H1 (cell line): ENCODE results near the gene UBXN1. TPM values are rescaled to one million over a fixed set of nuclear protein-coding genes. Genes with fewer than 3 reads are reported as not detected.

Experiments
- CTCF ChIA-PET: fragments of 300-600 bp; sonication (Branson Sonifier 250); formaldehyde crosslinking; loops from one replicate; lab custom pipeline; 2021; ENCODE audit not compliant: partially characterized antibody; lab: Charles Lee
- POLR2A ChIA-PET: fragments of 300-600 bp; sonication (Branson Sonifier 250); formaldehyde crosslinking; loops from one replicate; lab custom pipeline; 2021; ENCODE audit warnings: inconsistent platforms; ENCODE audit not compliant: partially characterized antibody; lab: Charles Lee
- DNase-seq, 2 experiments: peaks; one replicate each; pipeline versions ENCODE4 v3.0.0 to v3.0.0-alpha.2; 2010 to 2022; ENCODE audit warnings: low spot score in 2 of 2, low read depth in 1 of 2, mixed read lengths in 1 of 2
- FAIRE-seq: peaks from 2 replicates; lab custom pipeline; 2011; peaks lifted over from hg19 to GRCh38; lab: Jason Lieb, UNC
- H2AFZ ChIP-seq: 2 replicates; pipeline ENCODE4 v1.8.1; 2012; ENCODE audit warnings: low read length, inconsistent platforms
- H2AK5ac ChIP-seq: 2 replicates; pipeline ENCODE4 v1.6.1; 2013; ENCODE audit warnings: low read depth, low read length
- H2BK120ac ChIP-seq: replicated peaks from 2 replicates; pipeline ENCODE3; 2013; ENCODE audit warnings: low read depth, low read length, inconsistent platforms
- H2BK12ac ChIP-seq: 2 replicates; pipeline ENCODE4 v1.6.1; 2013; ENCODE audit warnings: low read depth, low read length
- H2BK15ac ChIP-seq: 2 replicates; pipeline ENCODE4 v1.6.1; 2013; ENCODE audit warnings: low read length
- H2BK20ac ChIP-seq: 2 replicates; pipeline ENCODE4 v1.6.1; 2013; ENCODE audit warnings: low read length
- H2BK5ac ChIP-seq: 2 replicates; pipeline ENCODE4 v1.6.1; 2013; ENCODE audit warnings: low read depth, low read length
- H3K14ac ChIP-seq: 2 replicates; pipeline ENCODE4 v1.6.1; 2013; ENCODE audit warnings: inconsistent platforms; ENCODE audit not compliant: insufficient read length
- H3K18ac ChIP-seq: 2 replicates; pipeline ENCODE4 v1.6.1; 2013; ENCODE audit warnings: low read length; ENCODE audit errors: extremely low read depth
- H3K23ac ChIP-seq: 2 replicates; pipeline ENCODE4 v1.6.1; 2013; ENCODE audit warnings: inconsistent platforms; ENCODE audit not compliant: insufficient read length
- H3K23me2 ChIP-seq: 2 replicates; pipeline ENCODE4 v1.6.1; 2013; ENCODE audit warnings: low read depth, low read length
- H3K27ac ChIP-seq: 2 replicates; pipeline ENCODE4 v1.6.1; 2011; ENCODE audit warnings: low read depth, low read length, inconsistent platforms
- H3K27me3 ChIP-seq, 4 experiments: replicated peaks in 1 of 4; 1 replicate in 1 of 4; 2 replicates in 3 of 4; pipeline versions ENCODE4 v1.6.1 to v1.8.1; 2011 to 2013; ENCODE audit warnings: low read length in 3 of 4, mild to moderate bottlenecking in 3 of 4, inconsistent platforms in 2 of 4, mixed read lengths in 2 of 4, moderate library complexity in 1 of 4; ENCODE audit not compliant: control insufficient read depth in 3 of 4, insufficient read depth in 3 of 4; ENCODE audit errors: extremely low read depth in 1 of 4
- H3K36me3 ChIP-seq, 4 experiments: 2 replicates each; pipeline versions ENCODE4 v1.6.1 to v1.8.1; 2011 to 2013; ENCODE audit warnings: mild to moderate bottlenecking in 4 of 4, low read length in 3 of 4, moderate library complexity in 2 of 4, control low read depth in 1 of 4, inconsistent platforms in 1 of 4; ENCODE audit not compliant: insufficient read depth in 4 of 4, control insufficient read depth in 2 of 4
- H3K4ac ChIP-seq: replicated peaks from 2 replicates; pipeline ENCODE3; 2013; ENCODE audit warnings: low read length, low read depth, mixed read lengths, inconsistent platforms; ENCODE audit not compliant: insufficient read length
- H3K4me1 ChIP-seq, 4 experiments: replicated peaks in 1 of 4; 1 replicate in 1 of 4; 2 replicates in 3 of 4; pipeline versions ENCODE4 v1.6.1 to v1.8.1; 2011 to 2013; ENCODE audit warnings: low read length in 3 of 4, inconsistent platforms in 2 of 4, mixed read lengths in 1 of 4; ENCODE audit not compliant: insufficient read depth in 4 of 4, control insufficient read depth in 3 of 4
- H3K4me2 ChIP-seq, 2 experiments: 2 replicates each; pipeline versions ENCODE4 v1.6.1 to v1.8.1; 2011 to 2013; ENCODE audit warnings: low read depth in 2 of 2, low read length in 2 of 2, control low read depth in 1 of 2, inconsistent platforms in 1 of 2, mild to moderate bottlenecking in 1 of 2; ENCODE audit not compliant: insufficient read depth in 1 of 2
- H3K4me3 ChIP-seq, 4 experiments: fragments of 200-600, 300-600 bp in 1 of 4; sonication (generic), shearing (Covaris generic), sonication (Bioruptor Twin) in 1 of 4; 2 replicates each; pipeline versions ENCODE4 v1.5.1 to v1.8.1; 2011 to 2016; ENCODE audit warnings: low read length in 4 of 4, low read depth in 3 of 4, control low read depth in 2 of 4, inconsistent platforms in 2 of 4, mild to moderate bottlenecking in 2 of 4, mixed read lengths in 1 of 4, moderate library complexity in 1 of 4; ENCODE audit not compliant: insufficient read depth in 2 of 4; ENCODE audit errors: extremely low read depth in 1 of 4
- H3K56ac ChIP-seq: replicated peaks from 2 replicates; pipeline ENCODE3; 2013; ENCODE audit warnings: low read depth, mild to moderate bottlenecking, mixed read lengths, low read length, inconsistent platforms; ENCODE audit not compliant: insufficient read length
- H3K79me1 ChIP-seq: 2 replicates; pipeline ENCODE4 v1.6.1; 2013; ENCODE audit warnings: low read depth, low read length, control low read depth
- H3K79me2 ChIP-seq, 2 experiments: 2 replicates each; pipeline versions ENCODE4 v1.6.1 to v1.8.1; 2012 to 2013; ENCODE audit warnings: low read length in 2 of 2, mild to moderate bottlenecking in 2 of 2, inconsistent platforms in 1 of 2; ENCODE audit not compliant: insufficient read depth in 2 of 2, control insufficient read depth in 1 of 2
- H3K9ac ChIP-seq, 4 experiments: replicated peaks in 1 of 4; 1 replicate in 1 of 4; 2 replicates in 3 of 4; pipeline versions ENCODE4 v1.6.1 to v1.8.1; 2011 to 2013; ENCODE audit warnings: low read depth in 3 of 4, low read length in 3 of 4, control low read depth in 2 of 4, mild to moderate bottlenecking in 2 of 4, moderate library complexity in 2 of 4, inconsistent platforms in 1 of 4; ENCODE audit errors: extremely low read depth in 1 of 4
- H3K9me3 ChIP-seq, 2 experiments: 2 replicates each; pipeline versions ENCODE4 v1.6.1 to v1.8.1; 2012 to 2013; ENCODE audit warnings: mild to moderate bottlenecking in 2 of 2, moderate library complexity in 2 of 2, control low read depth in 1 of 2, inconsistent platforms in 1 of 2, low read depth in 1 of 2, low read length in 1 of 2, mixed read lengths in 1 of 2; ENCODE audit not compliant: insufficient read depth in 2 of 2
- H4K20me1 ChIP-seq, 2 experiments: replicated peaks in 1 of 2; 2 replicates each; pipeline versions ENCODE3 to v1.8.1; 2011 to 2013; ENCODE audit warnings: inconsistent platforms in 2 of 2, low read length in 2 of 2, mild to moderate bottlenecking in 1 of 2; ENCODE audit not compliant: insufficient read depth in 2 of 2, control insufficient read depth in 1 of 2
- H4K5ac ChIP-seq: 2 replicates; pipeline ENCODE4 v1.6.1; 2013; ENCODE audit warnings: low read length, low read depth, mixed read lengths, inconsistent platforms; ENCODE audit not compliant: insufficient read length
- H4K8ac ChIP-seq: 2 replicates; pipeline ENCODE4 v1.8.0; 2013; ENCODE audit warnings: mild to moderate bottlenecking, moderate library complexity, low read length, inconsistent platforms; ENCODE audit not compliant: insufficient read depth; ENCODE audit errors: extremely low read depth
- H4K91ac ChIP-seq: replicated peaks from 2 replicates; pipeline ENCODE3; 2013; ENCODE audit warnings: low read length, mixed read lengths, inconsistent platforms; ENCODE audit not compliant: insufficient read length
- HDAC6 ChIP-seq: IDR thresholded peaks from one replicate; pipeline ENCODE4 v1.7.1; 2012; ENCODE audit warnings: low read depth, mild to moderate bottlenecking, inconsistent platforms, low read length, moderate library complexity
- JUN ChIP-seq: IDR thresholded peaks from 2 replicates; pipeline ENCODE4 v1.6.1; 2011; ENCODE audit warnings: low read depth, mild to moderate bottlenecking, improper control_type of control experiment, low read length
- KDM4A ChIP-seq: IDR thresholded peaks from one replicate; pipeline ENCODE4 v1.7.1; 2012; ENCODE audit warnings: low read depth, mild to moderate bottlenecking, moderate library complexity, low read length, inconsistent platforms; ENCODE audit not compliant: severe bottlenecking
- MAX ChIP-seq: IDR thresholded peaks from 2 replicates; pipeline ENCODE4 v1.6.1; 2012; ENCODE audit warnings: inconsistent platforms
- PHF8 ChIP-seq: fragments of 200-600 bp; sonication (generic); conservative IDR thresholded peaks from 2 replicates; pipeline ENCODE4 v1.7.1; 2012; ENCODE audit warnings: low read depth, mild to moderate bottlenecking, inconsistent platforms, low read length, moderate library complexity
- WGBS, 2 experiments: shearing (Covaris generic) in 1 of 2; methylation state at CpG; one replicate each; pipeline versions ENCODE4 v1.1.6 to v1.1.7; 2013 to 2015; ENCODE audit warnings: low lambda C conversion rate in 2 of 2, mixed read lengths in 2 of 2, inconsistent platforms in 1 of 2, low coverage in 1 of 2, missing lambda C conversion rate in 1 of 2; ENCODE audit not compliant: insufficient replicate concordance in 2 of 2, insufficient coverage in 1 of 2, insufficient read length in 1 of 2; ENCODE audit errors: extremely low coverage in 1 of 2, missing lambda C conversion rate in 1 of 2; 5-methylcytosine and 5-hydroxymethylcytosine counted together
- polyA plus RNA-seq, 7 experiments: library from polyadenylated mRNA; depleted of rRNA in 3 of 7; stranded (reverse) in 5 of 7; unstranded in 2 of 7; fragments of >200 nt in 5 of 7; fragments of 200-250 nt in 2 of 7; gene quantifications; 1 replicate in 5 of 7; 2 replicates in 1 of 7; 4 replicates in 1 of 7; pipeline versions ENCODE4 v1.2.1 to v1.2.3, GENCODE V29; 2011 to 2013; ENCODE audit warnings: missing spikeins in 2 of 7, mixed read lengths in 2 of 7
- total RNA-seq: library from RNA; stranded (reverse); fragmentation: NEBNext Ultra II Directional; extraction: Animal tissue kit (Norgen Biotek cat#: 25700); gene quantifications from 2 replicates; pipeline ENCODE4 v1.2.1, GENCODE V29; 2021

Gene UBXN1
- total and polyA plus RNA-seq, 2 of the 8 experiments (the other 6 are each of a cell fraction or from before 2014, with no cell fraction given): 78.6 to 114 TPM

- 1% methylated on average over 58 of the region's 73 CpGs; no CpG with 5 or more reads in 1 of the 2 experiments for WGBS, 2 experiments
- H3K9ac ChIP-seq: peak overlapping the region; percentile 67 to 88 (median 74)
- H3K36me3 ChIP-seq: peaks cover 2 to 15% (median 5%) of the 10 kb centered on the region in 4 experiments; a peak in 6 of 8 replicates
- peaks cover 7 to 34% (median 20%) of the 10 kb centered on the region in 4 experiments for H3K4me1 ChIP-seq
- no peaks in the 10 kb centered on the region; the same call in 1 of the 2 replicates for H3K79me1 ChIP-seq
- no peak overlapping the region for H2BK120ac ChIP-seq
- H2BK20ac ChIP-seq: no peak overlapping the region
- no peaks in the 10 kb centered on the region for H4K20me1 ChIP-seq
- H3K18ac ChIP-seq: peak overlapping the region; percentile 78
- H2BK5ac ChIP-seq: peak overlapping the region; percentile 86
- peak overlapping the region; percentile 7; the same call in 1 of the 2 replicates for H4K8ac ChIP-seq
- H3K14ac ChIP-seq: no peak overlapping the region
- DNase-seq (peak; percentile 82 to 95), FAIRE-seq (no peak)
- peak overlapping the region; percentile 99 for H3K4me2 ChIP-seq
- peak overlapping the region; percentile 77; the same call in 1 of the 2 replicates for H2BK12ac ChIP-seq
- peak overlapping the region; percentile 67 for H4K91ac ChIP-seq
- CTCF ChIA-PET: interaction anchor here (0.5 to 3.8 kb wide), 11 partner anchors 12 to 363 kb away, joined by 3 to 21 read pairs (median 3); partner anchors contain the start of genes LRRN4CL, ROM1, TAF6L and UBXN1
- H3K27ac ChIP-seq: peak overlapping the region; percentile 65
- POLR2A ChIA-PET: interaction anchor here (0.8 to 61.4 kb wide), 34 partner anchors 8 to 184 kb away, joined by 3 to 2041 read pairs (median 8); partner anchors contain the start of genes C11orf98, CSKMT, EEF1G and EML3
- H3K56ac ChIP-seq: no peak overlapping the region
- peaks cover 0 to 7% of the 10 kb centered on the region in 2 experiments; a peak in 1 of 4 replicates for H3K79me2 ChIP-seq
- peak overlapping the region; percentile 64 to 83 (median 82) for H3K4me3 ChIP-seq
- no peak overlapping the region; the same call in 1 of the 2 replicates for H2AK5ac ChIP-seq
- peak overlapping the region; percentile 4; the same call in 1 of the 2 replicates for H2AFZ ChIP-seq
- H3K9me3 ChIP-seq: no peaks in the 10 kb centered on the region
- 0 out of 2 replicates have a peak overlapping the region, but pooled peaks have one; percentile 81 for H2BK15ac ChIP-seq
- no peak overlapping the region for H4K5ac ChIP-seq
- no peak overlapping the region for H3K23ac ChIP-seq
- peak overlapping the region; percentile 75 for H3K4ac ChIP-seq
- peaks cover 22% of the 10 kb centered on the region for H3K23me2 ChIP-seq
- H3K27me3 ChIP-seq: no peaks in the 10 kb centered on the region
- TF ChIP-seq HDAC6 (no peak), JUN (no peak), MAX (no peak), KDM4A (peak; percentile 53), PHF8 (peak; percentile 65)
Observed at GRCh38 chr11:62705880-62706849, 27.3 kb upstream of the UBXN1 start.
